Keratinocyte (primary cell): Measurements from ENCODE around the gene SYNE1.

Source experiments
- CTCF ChIP-seq, 3 experiments: IDR thresholded peaks in 1 of 3; conservative IDR thresholded peaks in 1 of 3; optimal IDR thresholded peaks in 1 of 3; 2 replicates in 2 of 3; 3 replicates in 1 of 3; pipeline versions ENCODE3 to v1.5.1; 2011; ENCODE audit warnings: low read length in 3 of 3, mild to moderate bottlenecking in 3 of 3, moderate library complexity in 2 of 3, control low read depth in 1 of 3, inconsistent platforms in 1 of 3; ENCODE audit not compliant: insufficient read depth in 2 of 3; ENCODE audit errors: extremely low read depth in 1 of 3
- EZH2 ChIP-seq: IDR thresholded peaks from one replicate; pipeline ENCODE4 v1.6.1; 2012; ENCODE audit warnings: inconsistent platforms, mild to moderate bottlenecking, low read length, moderate library complexity

- TF ChIP-seq CTCF (optimal IDR thresholded peaks at IDR 0.05 in 1 of 3, IDR thresholded peaks at IDR 0.05 in 1 of 3, conservative IDR thresholded peaks at IDR 0.05 in 1 of 3; ENCODE audit: extremely low read depth in 1 of 3, insufficient read depth in 2 of 3, low read length in 3 of 3) (peak; percentile 82 to 93 (median 91)), EZH2 (no peak)
Observed at GRCh38 chr6:152552616-152553209, 84.4 kb downstream of the SYNE1 start.
